GM18505 (cell line): ENCODE data around the gene GIGYF2.
"Not testable (repeated sequence)": the region's sequence is repeated elsewhere in the genome, so short reads cannot be mapped to it uniquely, and the experiment has no call there.

Experiments used
- ATAC-seq: cut with Tn5 transposase; IDR thresholded peaks from one replicate; pipeline ENCODE4 v1.9.1; 2021; ENCODE audit not compliant: unreplicated experiment
- POLR2A ChIP-seq: IDR thresholded peaks from 4 replicates; pipeline ENCODE4 v1.6.1; 2011; ENCODE audit warnings: borderline replicate concordance; ENCODE audit not compliant: insufficient read depth, insufficient read length; ENCODE audit errors: extremely low read depth

GIGYF2 gene

DNA sequence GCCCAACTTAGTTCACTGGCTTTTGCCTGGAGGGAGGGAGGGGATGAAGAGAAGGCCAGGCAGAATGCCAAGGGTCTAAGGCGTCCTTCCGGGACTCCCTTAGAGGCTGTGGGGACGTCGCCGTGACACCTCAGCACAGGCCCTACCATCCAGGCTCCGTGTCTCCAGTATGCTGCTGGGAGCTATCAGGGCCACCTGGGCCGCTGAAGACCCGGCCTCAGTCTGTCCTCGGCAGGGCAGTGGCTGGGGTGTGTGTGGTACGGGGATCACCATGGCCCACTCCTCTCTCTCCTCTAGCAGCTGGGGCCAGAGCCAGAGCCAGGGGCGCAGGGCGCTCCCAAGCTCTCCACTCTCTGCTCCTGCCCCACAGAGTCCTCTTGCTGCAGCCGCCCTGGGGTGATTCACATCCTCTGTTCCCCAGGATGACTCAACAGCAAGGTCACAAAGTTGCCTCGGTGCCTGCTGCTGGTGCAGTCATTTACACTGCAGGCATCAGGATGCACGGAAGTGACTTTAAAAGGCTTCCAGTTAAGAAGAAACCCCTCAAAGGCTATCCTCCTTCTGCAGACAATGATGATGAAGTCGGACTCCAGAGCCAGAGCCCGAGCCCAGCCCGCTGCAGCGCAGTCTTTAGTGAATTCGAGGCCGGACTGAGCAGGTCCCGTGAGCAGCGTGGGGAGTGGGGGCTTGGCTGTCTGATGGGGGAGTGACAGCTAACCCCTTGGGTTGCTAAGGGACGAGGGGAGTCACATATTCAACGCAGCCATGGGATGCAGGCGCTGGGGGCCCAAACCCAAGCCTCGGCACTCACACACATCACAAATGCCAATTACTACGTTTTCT is 204.8 kb downstream of the GIGYF2 start:
- no peak for ATAC-seq
- no peak for TF ChIP-seq POLR2A

DNA sequence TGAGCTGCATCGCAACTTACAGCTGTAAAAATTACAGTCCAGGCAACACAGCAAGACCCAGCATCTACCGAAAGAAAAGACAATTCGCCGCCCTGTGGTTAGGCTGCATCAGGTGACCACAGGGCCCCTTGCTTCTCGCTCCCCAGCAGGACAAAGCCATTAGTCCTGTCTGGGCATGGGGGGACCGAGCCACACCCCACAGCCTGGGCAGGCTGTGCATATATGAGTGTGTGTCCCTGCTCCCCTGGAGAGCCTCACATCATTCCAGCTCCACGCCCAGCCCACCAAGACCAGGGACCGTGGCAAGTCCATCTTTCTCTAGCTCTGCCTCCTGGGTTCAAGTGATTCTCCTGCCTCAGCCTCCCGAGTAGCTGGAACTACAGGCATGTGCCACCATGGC is 206.9 kb downstream of the GIGYF2 start:
- no peak for ATAC-seq
- no peak for TF ChIP-seq POLR2A

DNA sequence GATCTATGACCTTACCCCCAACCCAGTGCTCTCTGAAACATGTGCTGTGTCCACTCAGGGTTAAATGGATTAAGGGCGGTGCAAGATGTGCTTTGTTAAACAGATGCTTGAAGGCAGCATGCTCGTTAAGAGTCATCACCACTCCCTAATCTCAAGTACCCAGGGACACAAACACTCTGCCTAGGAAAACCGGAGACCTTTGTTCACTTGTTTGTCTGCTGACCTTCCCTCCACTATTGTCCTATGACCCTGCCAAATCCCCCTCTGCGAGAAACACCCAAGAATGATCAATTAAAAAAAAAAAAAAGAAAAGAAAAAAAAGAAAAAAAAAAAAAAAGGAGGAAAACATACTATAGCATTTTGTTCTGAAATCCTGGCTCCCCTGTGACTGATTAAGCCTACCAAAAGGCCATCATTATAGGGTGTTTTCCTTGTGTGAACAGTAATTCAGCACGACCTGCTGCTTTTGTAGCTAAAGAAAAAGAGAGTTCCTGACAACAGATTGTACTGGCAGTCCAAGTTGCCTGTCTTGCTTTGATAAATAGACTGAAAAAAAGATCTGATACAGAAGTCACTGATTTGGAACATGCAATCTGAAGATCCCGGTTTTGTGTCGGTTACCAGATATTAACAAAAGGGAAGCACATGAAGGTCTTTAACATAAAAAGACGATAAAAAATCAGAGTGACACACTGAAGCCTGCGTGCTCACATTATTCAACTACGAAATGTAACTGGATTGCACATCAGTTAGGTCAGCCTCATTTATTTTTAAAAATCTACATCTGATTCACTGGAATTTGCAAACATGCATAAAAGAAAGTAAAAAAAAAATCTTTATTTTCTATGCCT is 210.0 kb downstream of the GIGYF2 start:
- not testable (repeated sequence) for ATAC-seq

DNA sequence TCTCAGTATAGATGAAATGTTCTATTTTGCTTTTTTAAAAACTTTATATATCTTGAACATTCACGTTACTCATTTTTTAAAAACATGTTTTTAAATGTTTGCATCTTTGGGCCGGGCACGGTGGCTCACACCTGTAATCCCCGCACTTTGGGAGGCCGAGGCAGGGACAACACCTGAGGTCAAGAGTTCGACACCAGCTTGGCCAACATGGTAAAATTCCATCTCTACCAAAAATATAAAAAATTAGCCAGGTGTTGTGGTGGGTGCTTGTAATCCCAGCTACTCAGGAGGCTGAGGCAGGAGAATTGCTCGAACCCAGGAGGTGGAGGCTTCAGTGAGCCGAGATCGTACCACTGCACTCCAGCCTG is 210.6 kb downstream of the GIGYF2 start:
- not testable (repeated sequence) for ATAC-seq

DNA sequence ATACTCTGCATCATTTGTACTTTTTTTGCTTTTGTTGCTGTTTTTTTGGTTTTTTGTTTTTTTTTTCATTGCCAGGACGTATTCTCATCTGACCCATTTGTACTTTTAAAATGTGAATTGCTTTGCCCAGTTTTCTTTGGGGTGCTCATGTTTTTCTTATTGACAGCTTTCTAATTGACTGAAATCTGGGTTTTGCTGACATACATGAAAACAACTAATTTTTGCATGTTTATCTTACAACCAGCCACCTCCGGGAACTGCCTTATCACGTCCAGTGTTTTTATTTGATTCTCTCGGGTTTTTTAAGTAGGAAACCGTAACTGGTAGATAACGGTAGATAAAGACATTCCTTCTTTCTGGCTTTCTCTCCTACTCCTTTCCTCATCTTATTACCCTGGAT is 211.6 kb downstream of the GIGYF2 start:
- no peak for ATAC-seq
- no peak for TF ChIP-seq POLR2A
